ENCODE data around the gene LONRF3. TPM values are rescaled to one million over a fixed set of nuclear protein-coding genes. Genes with fewer than 3 reads are reported as not detected.

LONRF3 gene
- 10 to 100 TPM; 24.6 to 66.0 (median 40.8) TPM for total RNA-seq

DNA sequence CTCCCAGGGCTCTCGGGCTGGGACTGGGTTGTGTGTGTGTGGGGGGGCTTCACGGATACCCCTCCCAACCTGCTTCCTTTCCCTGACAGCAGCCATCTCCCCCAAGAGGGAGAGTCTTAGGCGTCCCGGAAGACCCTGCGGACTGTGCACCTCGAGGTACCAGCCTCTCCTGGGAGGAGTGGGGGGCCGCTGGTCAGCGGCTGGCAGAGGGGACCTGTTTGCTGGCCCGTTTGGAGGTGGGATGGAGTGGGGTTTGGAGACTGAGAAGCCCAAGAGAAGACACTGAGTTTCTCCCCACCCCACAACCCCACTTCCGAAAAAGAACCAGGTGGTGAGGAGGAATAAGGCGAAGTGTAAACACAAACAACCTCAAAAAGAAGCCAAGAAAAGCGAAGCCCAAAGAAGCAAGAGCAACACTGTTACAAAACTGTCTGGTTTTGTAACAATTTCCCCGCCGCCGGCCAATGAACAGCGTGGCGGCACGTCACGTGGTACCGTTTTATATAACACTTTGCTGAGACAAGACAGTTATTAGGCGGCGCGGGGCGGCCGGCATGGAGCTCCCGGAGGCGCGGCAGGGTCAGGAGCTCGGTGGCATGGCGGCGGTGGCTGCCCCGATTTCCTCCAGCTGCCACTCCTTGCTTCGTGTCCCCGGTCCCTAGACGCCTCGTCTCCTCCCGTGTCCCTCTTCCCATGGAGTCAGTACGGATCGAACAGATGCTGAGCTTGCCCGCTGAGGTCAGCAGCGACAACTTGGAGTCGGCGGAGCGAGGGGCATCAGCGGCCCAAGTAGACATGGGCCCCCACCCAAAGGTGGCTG is at the start of gene LONRF3:
TSS of gene LONRF3 (plus strand) at position 531 of the 820 bp plus-strand sequence. CDS start at position 694, 163 bp downstream.
- Histone ChIP-seq H3K9me3 (no peaks in the 10 kb centered on the region), H3K36me3 (no peaks in the 10 kb centered on the region), H3K4me1 (peaks cover 9 to 19% (median 14%) of the 10 kb centered on the region in 4 donors), H3K27me3 (no peaks in the 10 kb centered on the region), H3K27ac (peak within 1 kb of the TSS; percentile 79 to 90 (median 85)), H3K4me3 (peak within 1 kb of the TSS; percentile 40 to 65 (median 50))
- 1 to 43% methylated on average over 12 to 37 of the region's 45 CpGs for WGBS, 2 donors
- DNase-seq (peak; percentile 85 to 92), ATAC-seq (ENCODE audit: low FRiP score in 2 of 2) (peak in 1 of 2 donors; percentile 85)
- TF ChIP-seq, protein P1, sequence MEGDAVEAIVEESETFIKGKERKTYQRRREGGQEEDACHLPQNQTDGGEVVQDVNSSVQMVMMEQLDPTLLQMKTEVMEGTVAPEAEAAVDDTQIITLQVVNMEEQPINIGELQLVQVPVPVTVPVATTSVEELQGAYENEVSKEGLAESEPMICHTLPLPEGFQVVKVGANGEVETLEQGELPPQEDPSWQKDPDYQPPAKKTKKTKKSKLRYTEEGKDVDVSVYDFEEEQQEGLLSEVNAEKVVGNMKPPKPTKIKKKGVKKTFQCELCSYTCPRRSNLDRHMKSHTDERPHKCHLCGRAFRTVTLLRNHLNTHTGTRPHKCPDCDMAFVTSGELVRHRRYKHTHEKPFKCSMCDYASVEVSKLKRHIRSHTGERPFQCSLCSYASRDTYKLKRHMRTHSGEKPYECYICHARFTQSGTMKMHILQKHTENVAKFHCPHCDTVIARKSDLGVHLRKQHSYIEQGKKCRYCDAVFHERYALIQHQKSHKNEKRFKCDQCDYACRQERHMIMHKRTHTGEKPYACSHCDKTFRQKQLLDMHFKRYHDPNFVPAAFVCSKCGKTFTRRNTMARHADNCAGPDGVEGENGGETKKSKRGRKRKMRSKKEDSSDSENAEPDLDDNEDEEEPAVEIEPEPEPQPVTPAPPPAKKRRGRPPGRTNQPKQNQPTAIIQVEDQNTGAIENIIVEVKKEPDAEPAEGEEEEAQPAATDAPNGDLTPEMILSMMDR (IDR thresholded peaks at IDR 0.05) = no peak
- TF ChIP-seq POLR2A (IDR thresholded peaks at IDR 0.05) (peak in 3 of 4 donors; percentile 75 to 90 (median 81)), EP300 (IDR thresholded peaks at IDR 0.05) (peak in 1 of 4 donors; percentile 21), POLR2AphosphoS5 (IDR thresholded peaks at IDR 0.05) (peak; percentile 66 to 96)

DNA sequence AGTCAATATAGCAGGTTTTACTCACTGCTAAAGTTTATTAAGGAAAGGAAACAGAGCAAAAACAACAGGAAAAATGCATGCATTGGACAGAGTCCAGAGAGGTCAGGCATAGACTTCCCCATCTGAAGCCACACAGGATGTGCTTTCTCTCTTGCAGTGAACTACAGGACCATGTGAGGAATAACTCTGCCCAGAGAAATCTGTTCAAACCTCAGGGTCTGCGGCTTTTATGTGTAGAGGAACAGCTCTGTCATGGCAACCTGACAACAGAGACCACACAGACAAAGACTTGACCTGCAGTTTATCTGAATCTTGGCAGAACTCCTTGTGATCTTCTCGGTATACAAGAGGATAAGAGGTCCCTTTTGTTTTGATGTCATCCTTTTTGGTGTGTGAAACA is 46.3 kb upstream of the LONRF3 start:
- no peak for ATAC-seq (ENCODE audit: low FRiP score in 2 of 2)
- no peaks in the 10 kb centered on the region for H3K27me3 ChIP-seq
- H3K36me3 ChIP-seq = no peaks in the 10 kb centered on the region
- H3K9me3 ChIP-seq = no peaks in the 10 kb centered on the region
- H3K27ac ChIP-seq = no peak overlapping the region
- no peak overlapping the region for H3K4me3 ChIP-seq
- TF ChIP-seq EP300 (IDR thresholded peaks at IDR 0.05) (no peak), POLR2A (IDR thresholded peaks at IDR 0.05) (no peak), POLR2AphosphoS5 (IDR thresholded peaks at IDR 0.05) (no peak)
- TF ChIP-seq, protein P1 (IDR thresholded peaks at IDR 0.05) = no peak
- H3K4me1 ChIP-seq = no peaks in the 10 kb centered on the region
- WGBS, 2 donors = 20 to 40% methylated on average over 2 of the region's 2 CpGs
- no peak for DNase-seq

DNA sequence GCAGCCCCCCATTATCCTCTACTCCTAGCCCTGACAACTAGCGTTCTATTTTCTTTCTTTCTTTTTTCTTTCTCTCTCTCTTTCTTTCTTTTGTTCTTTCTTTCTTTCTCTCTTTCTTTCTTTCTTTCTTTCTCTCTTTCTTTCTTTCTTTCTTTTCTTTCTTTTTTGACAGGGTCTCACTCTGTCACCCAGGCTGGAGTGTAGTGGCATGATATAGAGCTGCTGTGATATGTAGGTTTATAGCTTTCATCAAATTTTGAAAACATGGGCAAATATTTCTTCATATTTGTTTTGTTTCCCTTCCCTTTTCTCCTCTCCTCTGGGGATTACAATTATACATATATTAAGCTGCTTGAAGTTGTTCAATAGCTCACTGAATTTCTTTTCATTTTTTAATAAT is 39.1 kb upstream of the LONRF3 start:
- DNase-seq (no peak), ATAC-seq (ENCODE audit: low FRiP score in 2 of 2) (no peak)
- H3K4me1 ChIP-seq = no peaks in the 10 kb centered on the region
- H3K27ac ChIP-seq = no peak overlapping the region
- TF ChIP-seq, protein P1 (IDR thresholded peaks at IDR 0.05) = no peak
- TF ChIP-seq POLR2AphosphoS5 (IDR thresholded peaks at IDR 0.05) = no peak
- no peak for TF ChIP-seq POLR2A (IDR thresholded peaks at IDR 0.05)
- TF ChIP-seq EP300 (IDR thresholded peaks at IDR 0.05) = no peak
- H3K9me3 ChIP-seq = no peaks in the 10 kb centered on the region
- no peaks in the 10 kb centered on the region for H3K36me3 ChIP-seq
- no peak overlapping the region for H3K4me3 ChIP-seq
- 87 to 91% methylated on average over 1 of the region's 1 CpG for WGBS, 2 donors
- H3K27me3 ChIP-seq = no peaks in the 10 kb centered on the region

DNA sequence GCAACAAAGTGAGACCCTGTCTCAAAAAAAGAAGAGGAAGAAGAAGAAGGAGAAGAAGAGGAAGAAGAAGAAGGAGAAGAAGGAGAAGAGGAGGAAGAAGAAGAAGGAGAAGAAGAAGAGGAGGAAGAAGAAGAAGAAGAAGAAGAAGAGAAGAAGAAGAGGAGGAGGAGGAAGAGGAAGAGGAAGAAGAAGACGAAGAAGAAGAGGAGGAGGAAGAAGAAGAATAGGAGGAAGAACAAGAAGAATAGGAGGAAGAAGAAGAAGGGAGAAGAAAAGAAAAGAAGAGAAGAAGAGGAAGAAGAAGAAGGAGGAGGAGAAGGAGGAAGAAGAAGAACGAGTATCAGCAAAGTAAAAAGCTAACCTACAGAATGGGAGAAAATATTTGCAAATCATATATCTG is 33.3 kb upstream of the LONRF3 start:
- TF ChIP-seq POLR2AphosphoS5 (IDR thresholded peaks at IDR 0.05) (no peak), EP300 (IDR thresholded peaks at IDR 0.05) (no peak), POLR2A (IDR thresholded peaks at IDR 0.05) (no peak)
- TF ChIP-seq, protein P1 (IDR thresholded peaks at IDR 0.05) = no peak
- no peaks in the 10 kb centered on the region for H3K9me3 ChIP-seq
- ATAC-seq (ENCODE audit: low FRiP score in 2 of 2) = no peak
- no peak overlapping the region for H3K4me3 ChIP-seq
- no peaks in the 10 kb centered on the region for H3K27me3 ChIP-seq
- 66 to 74% methylated on average over 2 of the region's 2 CpGs for WGBS, 2 donors
- no peaks in the 10 kb centered on the region for H3K4me1 ChIP-seq
- no peaks in the 10 kb centered on the region for H3K36me3 ChIP-seq
- DNase-seq = no peak
- no peak overlapping the region for H3K27ac ChIP-seq
